NCI-H524 treated with DMSO at 0.1 percent for 48 hours (cell line): Measurements from ENCODE around the gene PCDH7.

ENCODE experiments used
- DNase-seq: peaks from one replicate; lab custom pipeline; 2025; lab: John Stamatoyannopoulos, UW

The PCDH7 gene, protein sequence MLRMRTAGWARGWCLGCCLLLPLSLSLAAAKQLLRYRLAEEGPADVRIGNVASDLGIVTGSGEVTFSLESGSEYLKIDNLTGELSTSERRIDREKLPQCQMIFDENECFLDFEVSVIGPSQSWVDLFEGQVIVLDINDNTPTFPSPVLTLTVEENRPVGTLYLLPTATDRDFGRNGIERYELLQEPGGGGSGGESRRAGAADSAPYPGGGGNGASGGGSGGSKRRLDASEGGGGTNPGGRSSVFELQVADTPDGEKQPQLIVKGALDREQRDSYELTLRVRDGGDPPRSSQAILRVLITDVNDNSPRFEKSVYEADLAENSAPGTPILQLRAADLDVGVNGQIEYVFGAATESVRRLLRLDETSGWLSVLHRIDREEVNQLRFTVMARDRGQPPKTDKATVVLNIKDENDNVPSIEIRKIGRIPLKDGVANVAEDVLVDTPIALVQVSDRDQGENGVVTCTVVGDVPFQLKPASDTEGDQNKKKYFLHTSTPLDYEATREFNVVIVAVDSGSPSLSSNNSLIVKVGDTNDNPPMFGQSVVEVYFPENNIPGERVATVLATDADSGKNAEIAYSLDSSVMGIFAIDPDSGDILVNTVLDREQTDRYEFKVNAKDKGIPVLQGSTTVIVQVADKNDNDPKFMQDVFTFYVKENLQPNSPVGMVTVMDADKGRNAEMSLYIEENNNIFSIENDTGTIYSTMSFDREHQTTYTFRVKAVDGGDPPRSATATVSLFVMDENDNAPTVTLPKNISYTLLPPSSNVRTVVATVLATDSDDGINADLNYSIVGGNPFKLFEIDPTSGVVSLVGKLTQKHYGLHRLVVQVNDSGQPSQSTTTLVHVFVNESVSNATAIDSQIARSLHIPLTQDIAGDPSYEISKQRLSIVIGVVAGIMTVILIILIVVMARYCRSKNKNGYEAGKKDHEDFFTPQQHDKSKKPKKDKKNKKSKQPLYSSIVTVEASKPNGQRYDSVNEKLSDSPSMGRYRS (N-terminal part only)

GRCh38 chr4:30720021-30720660 is at the start of gene PCDH7:
TSS of gene PCDH7 (plus strand) at chr4:30720369. CDS start at chr4:30721423, 1,054 bp downstream.
- DNase-seq = no peak

GRCh38 chr4:30671926-30672448 is 48.2 kb upstream of the PCDH7 start:
- no peak for DNase-seq

DNA sequence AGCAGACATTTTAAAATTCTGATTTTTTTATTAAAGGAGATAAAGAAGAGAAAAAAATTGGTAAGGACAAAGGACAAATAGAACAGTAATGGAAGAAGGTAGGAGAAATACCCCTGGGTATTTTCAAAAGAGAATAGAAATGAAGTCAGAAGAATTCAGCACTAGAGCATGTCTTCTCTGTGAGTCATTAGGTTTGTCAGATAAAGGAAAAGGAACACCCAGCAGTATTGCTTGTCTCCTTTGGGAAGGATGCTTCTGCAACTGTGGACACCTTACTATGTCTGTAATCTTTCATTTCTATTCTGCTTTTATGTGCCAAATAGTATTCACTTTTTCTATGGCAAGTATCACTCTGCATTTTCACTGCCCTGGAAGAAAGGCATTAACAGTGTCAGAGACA is 24.0 kb upstream of the PCDH7 start:
- no peak for DNase-seq

GRCh38 chr4:30714408-30715031 is 5.6 kb upstream of the PCDH7 start:
- DNase-seq = no peak

DNA sequence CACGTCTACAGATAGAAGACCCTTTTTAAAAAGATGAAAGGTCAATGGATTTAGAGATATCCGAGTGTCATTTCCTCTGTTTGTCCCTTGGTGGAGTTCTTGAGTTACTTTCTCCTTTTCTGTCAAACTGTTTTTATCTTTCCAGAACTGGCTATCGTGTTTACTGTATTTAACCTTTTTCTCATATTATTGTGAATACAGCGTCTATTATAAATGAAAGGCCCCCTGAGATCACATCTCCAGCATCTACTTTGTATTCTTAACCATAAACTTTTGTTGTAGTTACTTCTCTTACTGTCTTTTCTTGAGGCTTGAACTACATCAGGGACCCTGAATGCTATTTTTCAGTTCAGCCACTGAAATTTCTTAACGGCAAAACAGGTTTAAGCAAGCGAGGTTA is 4.0 kb upstream of the PCDH7 start:
- no peak for DNase-seq

- DNase-seq = peak; percentile 46
These were observed 3.4 kb upstream of the PCDH7 start for GRCh38 chr4:30716681-30717207.

GRCh38 chr4:30717208-30718020 is 2.8 kb upstream of the PCDH7 start:
- peak; percentile 29 for DNase-seq

DNA sequence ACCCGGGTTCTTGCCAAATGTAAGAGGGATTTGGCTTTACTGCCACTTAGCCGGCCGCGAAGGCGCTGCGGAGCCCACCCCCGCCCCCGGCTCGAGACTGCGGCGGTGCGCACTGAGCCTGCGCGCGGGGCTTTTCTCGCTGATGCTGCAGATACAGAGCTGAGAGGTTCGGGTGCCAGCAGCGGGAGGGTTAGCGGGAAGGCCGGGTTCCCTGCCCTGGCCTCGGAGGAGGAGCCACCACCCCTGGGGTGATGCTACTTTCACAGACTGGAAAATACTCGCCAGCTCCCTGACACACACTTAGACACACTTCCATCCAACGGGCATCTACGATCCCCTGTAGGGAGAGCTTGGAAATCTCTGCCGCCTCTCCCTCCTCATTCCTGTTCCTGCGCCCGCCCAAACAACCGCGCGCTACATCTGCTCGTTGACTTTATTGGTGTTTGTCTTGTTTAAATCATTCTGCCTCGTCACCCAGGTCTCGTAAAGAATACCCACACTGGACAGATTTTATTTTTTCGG is 2.1 kb upstream of the PCDH7 start:
- DNase-seq = no peak

DNA sequence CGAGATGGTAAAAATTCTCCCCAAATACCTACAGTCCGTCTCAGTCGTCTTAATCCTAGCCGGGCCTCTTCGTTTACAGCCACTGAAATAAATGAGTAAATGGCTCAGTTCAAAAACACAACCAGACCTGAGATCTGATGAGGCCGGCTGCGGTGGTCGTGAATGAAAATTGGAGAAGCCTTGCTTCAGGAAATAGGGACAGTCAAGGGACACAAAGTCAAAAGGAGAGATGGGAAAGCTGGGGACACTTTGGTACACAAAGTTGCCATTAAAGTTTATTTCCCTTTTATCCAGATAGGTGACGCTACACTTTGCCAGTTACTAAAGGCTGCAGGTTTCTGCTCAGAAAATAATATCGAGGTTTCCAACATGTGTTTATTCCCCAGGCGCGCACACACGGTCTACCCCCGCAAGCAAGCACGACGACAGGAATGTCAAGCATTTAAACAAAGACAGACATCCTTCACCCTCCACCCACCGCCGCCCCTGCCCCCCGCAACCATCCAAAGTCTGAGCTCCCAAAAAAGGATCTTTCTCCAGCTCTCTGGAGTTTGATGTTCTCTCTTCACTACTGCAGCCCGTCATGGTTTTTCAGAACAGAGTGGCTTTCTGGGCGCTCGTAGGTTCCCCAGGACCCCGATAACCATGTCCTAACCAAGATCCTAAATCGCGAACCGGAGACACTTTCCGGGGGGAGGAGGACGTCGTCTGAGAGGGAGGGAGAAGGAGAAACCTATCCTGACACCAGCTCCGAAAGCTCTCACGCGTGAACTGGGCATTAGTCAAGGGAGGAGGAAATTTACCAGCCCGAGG is 1.3 kb upstream of the PCDH7 start:
- DNase-seq = no peak

DNA sequence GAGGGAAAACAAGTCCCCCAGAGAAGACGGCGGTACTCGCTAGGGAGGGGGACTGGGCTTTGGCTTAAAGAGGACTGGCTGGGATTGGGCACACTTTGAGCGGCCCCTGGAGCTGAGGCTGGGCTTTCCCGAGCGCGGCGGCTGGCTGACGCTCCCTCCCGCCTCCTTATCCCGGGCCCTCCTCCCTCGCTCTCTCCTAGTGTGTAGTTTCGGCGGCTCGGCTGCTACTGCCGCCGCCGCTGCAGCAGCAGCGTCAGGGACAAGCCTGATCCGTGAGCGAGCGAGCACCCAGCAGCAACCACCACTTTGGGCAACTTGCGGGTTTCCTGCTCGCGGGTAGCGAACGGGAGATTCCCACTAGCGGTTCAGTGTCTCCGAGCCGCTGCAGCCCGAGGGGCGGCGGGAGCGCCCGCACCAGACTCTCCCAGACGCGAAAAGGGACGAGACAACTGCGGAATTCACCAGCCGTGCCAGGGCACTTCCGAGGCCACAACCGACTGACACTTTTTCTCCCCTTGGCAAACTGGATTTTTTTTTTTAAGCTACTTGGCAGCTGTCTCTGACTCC is 632 bp upstream of the PCDH7 start:
- no peak for DNase-seq

DNA sequence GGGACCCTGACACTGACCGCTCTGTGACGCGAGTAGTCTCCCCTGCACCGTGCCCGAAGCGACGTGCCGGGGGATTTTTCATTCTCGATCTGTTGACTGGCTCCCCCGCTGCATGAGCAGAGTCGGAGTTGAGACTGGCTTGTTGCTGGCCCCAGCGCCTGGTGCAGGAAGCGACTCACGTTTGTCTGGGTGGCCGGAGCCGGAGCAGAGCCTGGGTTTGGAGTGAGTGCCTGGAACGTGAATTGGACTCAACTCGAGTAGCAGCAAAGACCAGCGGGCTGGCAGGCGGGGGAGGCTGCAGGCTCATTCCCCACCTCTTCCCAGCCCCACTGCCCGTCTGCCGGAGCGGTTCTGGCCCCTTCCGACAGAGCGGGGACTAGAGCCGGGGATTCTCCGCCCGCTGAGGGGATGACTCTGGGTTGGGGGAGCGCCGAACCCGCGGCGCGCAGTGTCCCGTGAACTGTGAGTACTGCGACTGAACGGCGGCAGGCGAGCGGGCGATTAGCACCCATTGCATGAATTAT is 554 bp downstream of the PCDH7 start:
- no peak for DNase-seq

GRCh38 chr4:30721185-30722091 is 1.3 kb downstream of the PCDH7 start:
- no peak for DNase-seq

- DNase-seq = no peak
These were observed 1.9 kb downstream of the PCDH7 start for GRCh38 chr4:30722092-30722358.

GRCh38 chr4:30722359-30723200 is 2.4 kb downstream of the PCDH7 start:
- DNase-seq = no peak

GRCh38 chr4:30723201-30723955 is 3.2 kb downstream of the PCDH7 start:
- no peak for DNase-seq

DNA sequence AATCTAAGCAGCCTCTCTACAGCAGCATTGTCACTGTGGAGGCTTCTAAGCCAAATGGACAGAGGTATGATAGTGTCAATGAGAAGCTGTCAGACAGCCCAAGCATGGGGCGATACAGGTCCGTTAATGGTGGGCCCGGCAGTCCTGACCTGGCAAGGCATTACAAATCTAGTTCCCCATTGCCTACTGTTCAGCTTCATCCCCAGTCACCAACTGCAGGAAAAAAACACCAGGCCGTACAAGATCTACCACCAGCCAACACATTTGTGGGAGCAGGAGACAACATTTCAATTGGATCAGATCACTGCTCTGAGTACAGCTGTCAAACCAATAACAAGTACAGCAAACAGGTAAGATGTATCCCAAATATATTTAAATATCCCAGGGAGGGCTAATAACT is 4.1 kb downstream of the PCDH7 start:
- no peak for DNase-seq
